Brain microvascular endothelial cell (primary cell): Measurements from ENCODE around the gene BLTP3B.

ENCODE experiments used
- DNase-seq: peaks from one replicate; pipeline ENCODE4 v3.0.0-alpha.2; 2020
- H3K27ac ChIP-seq: fragments of 250-450 bp; sonication (Bioruptor Pico); 2 replicates; pipeline ENCODE4 v1.5.1; 2020; ENCODE audit warnings: mild to moderate bottlenecking, moderate library complexity
- H3K27me3 ChIP-seq: fragments of 250-450 bp; sonication (Bioruptor Pico); replicated peaks from 2 replicates; pipeline ENCODE4 v1.5.1; 2020; ENCODE audit warnings: mild to moderate bottlenecking
- H3K36me3 ChIP-seq: fragments of 250-450 bp; sonication (Bioruptor Pico); replicated peaks from 2 replicates; pipeline ENCODE4 v1.5.1; 2020; ENCODE audit warnings: mild to moderate bottlenecking
- H3K4me3 ChIP-seq: 2 replicates; pipeline ENCODE4 v1.5.1; 2011; ENCODE audit warnings: low read depth, mild to moderate bottlenecking, control low read depth, low read length, moderate library complexity
- in situ Hi-C: cut with HindIII; loops from 2 replicates; pipeline ENCODE4 v1.10.0; 2017; ENCODE audit warnings: low sequenced_read_pairs, low pct_ligation_motif_present
- TF ChIP-seq, protein P1 (sequence below): IDR thresholded peaks from 2 replicates; pipeline ENCODE4 v1.5.1; 2011; ENCODE audit warnings: low read depth, mild to moderate bottlenecking, moderate library complexity, low read length, control low read depth, inconsistent platforms; ENCODE audit errors: missing control alignments

BLTP3B gene

GRCh38 chr12:100146252-100146651, 3.6 kb upstream of the BLTP3B start:
- Histone ChIP-seq H3K4me3 (no peak overlapping the region), H3K27ac (no peak overlapping the region), H3K27me3 (no peaks in the 10 kb centered on the region), H3K36me3 (no peaks in the 10 kb centered on the region)
- TF ChIP-seq, protein P1, sequence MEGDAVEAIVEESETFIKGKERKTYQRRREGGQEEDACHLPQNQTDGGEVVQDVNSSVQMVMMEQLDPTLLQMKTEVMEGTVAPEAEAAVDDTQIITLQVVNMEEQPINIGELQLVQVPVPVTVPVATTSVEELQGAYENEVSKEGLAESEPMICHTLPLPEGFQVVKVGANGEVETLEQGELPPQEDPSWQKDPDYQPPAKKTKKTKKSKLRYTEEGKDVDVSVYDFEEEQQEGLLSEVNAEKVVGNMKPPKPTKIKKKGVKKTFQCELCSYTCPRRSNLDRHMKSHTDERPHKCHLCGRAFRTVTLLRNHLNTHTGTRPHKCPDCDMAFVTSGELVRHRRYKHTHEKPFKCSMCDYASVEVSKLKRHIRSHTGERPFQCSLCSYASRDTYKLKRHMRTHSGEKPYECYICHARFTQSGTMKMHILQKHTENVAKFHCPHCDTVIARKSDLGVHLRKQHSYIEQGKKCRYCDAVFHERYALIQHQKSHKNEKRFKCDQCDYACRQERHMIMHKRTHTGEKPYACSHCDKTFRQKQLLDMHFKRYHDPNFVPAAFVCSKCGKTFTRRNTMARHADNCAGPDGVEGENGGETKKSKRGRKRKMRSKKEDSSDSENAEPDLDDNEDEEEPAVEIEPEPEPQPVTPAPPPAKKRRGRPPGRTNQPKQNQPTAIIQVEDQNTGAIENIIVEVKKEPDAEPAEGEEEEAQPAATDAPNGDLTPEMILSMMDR: no peak
- in situ Hi-C loops: no loop called here
- no peak for DNase-seq

DNA sequence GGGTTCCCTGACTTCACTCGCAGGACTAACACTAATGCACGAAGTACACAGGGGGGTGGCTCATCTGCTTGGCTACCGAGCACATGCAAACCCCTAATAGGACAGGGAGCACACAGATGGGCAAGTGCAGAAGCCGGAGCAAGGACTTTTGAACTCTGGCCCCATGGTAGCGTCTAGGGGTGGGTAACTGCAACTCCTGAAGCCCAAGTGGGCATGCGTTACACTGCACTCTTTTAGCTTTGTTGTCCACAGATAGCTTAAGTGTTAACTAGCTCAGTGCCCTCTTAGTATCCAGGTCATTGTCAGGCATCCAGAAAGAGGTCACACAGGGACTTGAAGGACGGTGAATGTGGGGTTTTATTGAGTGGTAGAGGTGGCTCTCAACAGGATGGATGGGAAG, 3.0 kb upstream of the BLTP3B start:
- TF ChIP-seq, protein P1: no peak
- Histone ChIP-seq H3K27ac (no peak overlapping the region), H3K36me3 (no peaks in the 10 kb centered on the region), H3K4me3 (no peak overlapping the region), H3K27me3 (no peaks in the 10 kb centered on the region)
- in situ Hi-C loops: no loop called here
- no peak for DNase-seq

- DNase-seq: peak; percentile 18
- peak overlapping the region; percentile 95 for H3K27ac ChIP-seq
- in situ Hi-C loops: no loop called here
- H3K36me3 ChIP-seq: no peaks in the 10 kb centered on the region
- H3K27me3 ChIP-seq: no peaks in the 10 kb centered on the region
- peak overlapping the region; percentile 96 for H3K4me3 ChIP-seq
- TF ChIP-seq, protein P1: no peak
These were observed 450 bp downstream of the BLTP3B start for GRCh38 chr12:100141998-100142850.

DNA sequence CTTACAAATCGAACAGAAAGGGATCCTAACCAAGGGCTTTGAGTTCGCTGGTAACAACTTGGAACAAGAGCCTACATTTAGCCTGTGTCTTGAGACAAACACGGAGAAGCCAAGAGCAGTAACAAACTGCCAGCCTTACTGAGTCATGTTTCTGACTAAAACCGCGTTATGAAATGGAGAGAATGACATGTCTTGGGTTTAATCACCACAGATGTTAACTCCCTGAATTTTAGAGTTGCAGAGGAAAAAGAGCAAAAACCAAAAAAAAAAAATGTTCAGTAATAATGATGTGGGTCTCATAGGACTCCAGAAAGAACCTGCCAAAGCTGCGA, 1.0 kb downstream of the BLTP3B start:
- peak overlapping the region; percentile 96 for H3K4me3 ChIP-seq
- peak overlapping the region; percentile 95 for H3K27ac ChIP-seq
- in situ Hi-C loops: no loop called here
- H3K27me3 ChIP-seq: no peaks in the 10 kb centered on the region
- TF ChIP-seq, protein P1: no peak
- no peaks in the 10 kb centered on the region for H3K36me3 ChIP-seq
- DNase-seq: peak; percentile 79

GRCh38 chr12:100138803-100139098, 3.9 kb downstream of the BLTP3B start:
- Histone ChIP-seq H3K36me3 (no peaks in the 10 kb centered on the region), H3K27ac (no peak overlapping the region), H3K27me3 (no peaks in the 10 kb centered on the region), H3K4me3 (no peak overlapping the region)
- in situ Hi-C loops: no loop called here
- DNase-seq: no peak
- TF ChIP-seq, protein P1: no peak

DNA sequence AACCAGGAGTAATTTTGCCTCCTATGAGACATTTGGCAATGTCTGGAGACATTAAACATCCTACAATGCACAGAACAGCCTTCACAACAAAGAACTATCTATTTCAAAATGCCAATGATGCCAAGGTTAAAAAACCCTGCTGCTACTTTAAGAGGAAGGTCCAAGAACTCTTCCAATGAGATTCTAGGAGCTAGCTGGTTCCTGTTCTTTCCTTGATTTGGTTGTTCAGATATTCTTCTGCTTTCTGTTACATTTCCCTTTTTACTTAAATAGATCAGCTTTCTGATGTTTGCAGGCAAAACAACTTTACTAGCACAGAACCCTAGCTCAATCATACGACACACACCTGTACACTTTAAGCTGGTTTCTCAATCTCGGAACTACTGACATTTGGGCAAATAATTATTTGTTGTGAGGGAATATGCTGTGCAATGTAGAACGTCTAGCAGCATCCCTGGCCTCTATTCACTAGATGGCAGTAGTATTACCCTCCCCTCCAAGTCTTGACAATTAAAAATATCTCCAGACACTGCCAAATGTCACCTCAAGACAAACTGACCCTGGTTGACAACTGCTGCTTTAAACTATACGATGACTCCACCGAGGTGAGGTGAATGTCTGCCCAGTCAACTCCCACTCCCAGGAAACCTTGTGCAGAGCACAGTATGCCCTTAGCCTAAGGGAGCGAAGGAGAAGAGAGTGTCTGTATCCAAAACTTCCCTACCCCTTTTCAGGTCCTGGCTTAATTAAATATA, 4.4 kb downstream of the BLTP3B start:
- in situ Hi-C loops: no loop called here
- TF ChIP-seq, protein P1: peak; percentile 53

More for the DNA sequence above, 4.4 kb downstream of the BLTP3B start:
- H3K27ac ChIP-seq: no peak overlapping the region
- H3K27me3 ChIP-seq: no peaks in the 10 kb centered on the region
- DNase-seq: peak; percentile 16
- no peaks in the 10 kb centered on the region for H3K36me3 ChIP-seq
- H3K4me3 ChIP-seq: no peak overlapping the region
